ENCODE data around the gene SELPLG. TPM values are rescaled to one million over a fixed set of nuclear protein-coding genes. Genes with fewer than 3 reads are reported as not detected.

SELPLG gene
- total RNA-seq: 10 to 100 TPM; 14.3 to 17.3 TPM

- H3K27me3 ChIP-seq (replicated peaks; ENCODE audit: insufficient read depth): no peaks in the 10 kb centered on the region
- no peaks in the 10 kb centered on the region for H3K36me3 ChIP-seq
- peak within 1 kb of the TSS; percentile 59 for H3K4me3 ChIP-seq
- ATAC-seq (ENCODE audit: insufficient number of reproducible peaks, low FRiP score, low read depth) (no peak), DNase-seq (ENCODE audit: low spot score) (no peak)
- peak within 1 kb of the TSS in 1 of 2 donors; percentile 43 for H3K27ac ChIP-seq
- H3K4me1 ChIP-seq (ENCODE audit: control insufficient read depth in 1 of 2, low read depth in 2 of 2): peaks cover 18 to 22% of the 10 kb centered on the region in 2 donors
- no peak for TF ChIP-seq CTCF (IDR thresholded peaks at IDR 0.05)
- H3K9me3 ChIP-seq: no peaks in the 10 kb centered on the region
Measured at GRCh38 chr12:108633534-108634248, at the start of gene SELPLG. SELPLG (minus strand) TSS chr12:108633894; CDS start chr12:108624307, 9,587 bp downstream.

- H3K4me3 ChIP-seq: no peak overlapping the region
- H3K9me3 ChIP-seq: no peaks in the 10 kb centered on the region
- DNase-seq (ENCODE audit: low spot score) (no peak), ATAC-seq (ENCODE audit: insufficient number of reproducible peaks, low FRiP score, low read depth) (no peak)
- H3K27ac ChIP-seq: peak overlapping the region in 1 of 2 donors; percentile 52
- no peaks in the 10 kb centered on the region for H3K36me3 ChIP-seq
- TF ChIP-seq CTCF (IDR thresholded peaks at IDR 0.05): no peak
- H3K4me1 ChIP-seq (ENCODE audit: control insufficient read depth in 1 of 2, low read depth in 2 of 2): peaks cover 35 to 61% of the 10 kb centered on the region in 2 donors
- H3K27me3 ChIP-seq (replicated peaks; ENCODE audit: insufficient read depth): no peaks in the 10 kb centered on the region
Measured at GRCh38 chr12:108681317-108681716, 47.6 kb upstream of the SELPLG start.

DNA sequence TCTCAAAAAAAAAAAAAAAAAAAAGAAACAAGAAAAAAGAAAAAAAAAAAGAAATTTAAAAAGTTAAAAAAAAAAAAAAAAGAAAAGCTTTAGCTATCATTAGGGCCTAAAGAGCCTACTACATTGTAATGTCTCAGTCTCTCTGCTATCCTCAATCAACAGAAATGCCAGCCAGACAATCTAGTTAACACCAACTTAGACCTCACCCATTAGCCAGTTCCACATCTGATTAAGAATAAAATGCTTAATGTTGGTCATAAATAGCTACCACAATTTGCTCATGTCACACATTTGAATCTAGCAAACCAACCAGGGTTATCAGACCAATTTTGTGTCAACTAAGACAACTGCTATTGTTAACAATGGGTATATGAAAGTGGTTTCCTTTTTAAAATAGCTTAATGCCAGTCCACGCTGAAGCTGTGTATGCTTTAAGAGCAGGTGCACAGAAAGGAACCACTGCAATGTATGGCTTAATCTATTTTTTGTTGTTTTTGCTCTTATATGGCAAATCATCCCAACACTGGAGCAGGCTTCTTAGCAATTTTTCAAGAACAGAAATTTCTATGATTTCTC lies 45.5 kb upstream of the SELPLG start:
- Histone ChIP-seq H3K4me1 (ENCODE audit: control insufficient read depth in 1 of 2, low read depth in 2 of 2) (peaks cover 14 to 52% of the 10 kb centered on the region in 2 donors), H3K27ac (peak overlapping the region; percentile 23 to 25), H3K27me3 (replicated peaks; ENCODE audit: insufficient read depth) (no peaks in the 10 kb centered on the region), H3K9me3 (no peaks in the 10 kb centered on the region), H3K4me3 (no peak overlapping the region), H3K36me3 (no peaks in the 10 kb centered on the region)
- no peak for TF ChIP-seq CTCF (IDR thresholded peaks at IDR 0.05)
- ATAC-seq (ENCODE audit: insufficient number of reproducible peaks, low FRiP score, low read depth): no peak
- no peak for DNase-seq (ENCODE audit: low spot score)

DNA sequence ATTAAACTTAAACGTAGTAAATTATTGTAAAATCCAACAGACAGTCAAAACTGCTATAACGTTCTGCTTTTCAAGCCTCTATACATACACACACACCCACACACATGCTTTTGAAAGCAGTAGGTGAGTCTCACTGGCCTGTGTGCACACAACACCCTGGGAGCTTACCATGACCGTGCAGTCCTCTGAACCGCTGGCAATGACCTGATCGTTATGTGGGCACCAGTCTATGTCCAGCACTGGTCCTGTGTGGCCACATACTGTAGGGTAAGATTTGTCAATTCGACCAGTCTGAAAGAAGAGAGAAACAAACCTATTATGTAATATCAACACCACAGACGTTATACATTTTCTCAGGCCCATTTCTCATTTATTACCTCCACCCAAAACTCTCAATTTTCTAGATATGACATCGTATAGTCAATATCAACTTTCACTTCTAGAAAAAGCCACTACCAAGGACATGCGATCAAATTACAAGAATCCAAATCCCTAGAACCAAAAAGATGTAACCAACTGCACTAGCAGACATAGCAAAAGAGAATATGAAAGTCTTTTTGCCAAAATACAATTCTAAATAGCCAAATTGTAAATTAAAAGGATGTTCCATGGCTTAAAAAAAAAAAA lies 44.5 kb upstream of the SELPLG start:
- H3K4me3 ChIP-seq: no peak overlapping the region
- ATAC-seq (ENCODE audit: insufficient number of reproducible peaks, low FRiP score, low read depth): no peak
- H3K4me1 ChIP-seq (ENCODE audit: control insufficient read depth in 1 of 2, low read depth in 2 of 2): peaks cover 6 to 44% of the 10 kb centered on the region in 2 donors
- TF ChIP-seq CTCF (IDR thresholded peaks at IDR 0.05): no peak
- no peak for DNase-seq (ENCODE audit: low spot score)
- peaks cover under 1% of the 10 kb centered on the region for H3K36me3 ChIP-seq
- H3K27ac ChIP-seq: peak overlapping the region in 1 of 2 donors; percentile 48
- no peaks in the 10 kb centered on the region for H3K27me3 ChIP-seq (replicated peaks; ENCODE audit: insufficient read depth)
- no peaks in the 10 kb centered on the region for H3K9me3 ChIP-seq

GRCh38 chr12:108677381-108677780 lies 43.7 kb upstream of the SELPLG start:
- DNase-seq (ENCODE audit: low spot score): no peak
- H3K4me3 ChIP-seq: no peak overlapping the region
- no peaks in the 10 kb centered on the region for H3K9me3 ChIP-seq
- peak overlapping the region; percentile 48 to 53 for H3K27ac ChIP-seq
- no peak for ATAC-seq (ENCODE audit: insufficient number of reproducible peaks, low FRiP score, low read depth)
- peaks cover 6% of the 10 kb centered on the region for H3K36me3 ChIP-seq
- H3K4me1 ChIP-seq (ENCODE audit: control insufficient read depth in 1 of 2, low read depth in 2 of 2): peaks cover 6 to 44% of the 10 kb centered on the region in 2 donors
- TF ChIP-seq CTCF (IDR thresholded peaks at IDR 0.05): no peak
- H3K27me3 ChIP-seq (replicated peaks; ENCODE audit: insufficient read depth): no peaks in the 10 kb centered on the region
